ENCODE data around the gene NCAM1. TPM values are rescaled to one million over a fixed set of nuclear protein-coding genes. Genes with fewer than 3 reads are reported as not detected.

Gene NCAM1
- total and polyA plus RNA-seq, 9 of the 15 experiments (the other 6 are each of a cell fraction or from before 2014, with no cell fraction given) = 0.09 to 0.23 TPM; not detected in 7

DNA sequence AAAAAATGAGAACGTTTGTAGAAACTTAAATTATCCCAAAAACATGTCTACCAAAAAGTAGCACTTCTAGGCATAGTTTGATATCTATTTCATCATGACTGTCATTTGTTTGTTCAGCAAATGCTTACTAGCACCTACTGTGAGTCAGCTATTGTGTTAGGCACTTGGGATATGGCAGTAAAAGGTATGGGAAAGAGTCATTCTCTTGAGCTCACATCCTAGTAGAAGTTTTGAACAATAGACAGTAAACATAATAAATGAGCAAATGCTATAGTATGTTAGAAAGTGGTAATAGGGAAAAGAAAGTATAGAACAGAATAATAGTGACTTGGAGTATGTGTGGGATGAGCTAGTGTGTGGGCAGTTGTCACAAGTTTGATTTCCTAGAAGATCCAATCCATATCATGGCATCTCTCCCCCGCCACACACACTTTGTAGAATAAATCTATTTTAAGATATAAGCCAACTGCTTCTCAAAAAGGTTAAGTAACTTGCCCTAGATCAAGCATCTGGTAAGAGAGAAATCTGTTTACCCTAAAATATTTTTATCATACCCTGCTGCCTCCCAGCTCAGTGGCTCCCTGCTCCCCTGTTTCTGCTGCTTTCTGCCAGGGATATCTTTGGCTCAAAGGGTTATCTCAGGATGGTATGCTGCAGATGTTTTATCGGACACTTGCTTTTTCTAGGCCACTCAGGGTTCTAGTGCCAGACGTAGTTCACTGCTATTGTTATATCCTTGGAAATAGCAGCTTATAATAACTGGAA lies 129.7 kb downstream of the NCAM1 start:
- Histone ChIP-seq H3K27ac (ENCODE audit: extremely low read depth, low read depth, low read length) (no peak overlapping the region), H3K9me3 (replicated peaks; ENCODE audit: control insufficient read depth, insufficient read depth, low read depth, low read length) (no peaks in the 10 kb centered on the region), H4K20me1 (replicated peaks; ENCODE audit: control insufficient read depth, insufficient read depth, low read length) (no peaks in the 10 kb centered on the region), H2AFZ (ENCODE audit: low read depth, low read length) (no peak overlapping the region), H3K4me2 (ENCODE audit: insufficient read depth, low read length) (no peak overlapping the region), H3K79me2 (ENCODE audit: control insufficient read depth, insufficient read depth, low read length) (no peaks in the 10 kb centered on the region), H3K4me1 (replicated peaks in 1 of 2; ENCODE audit: control insufficient read depth in 2 of 2, insufficient read depth in 2 of 2, low read length in 2 of 2) (no peaks in the 10 kb centered on the region), H3K27me3 (ENCODE audit: control insufficient read depth in 2 of 2, insufficient read depth in 2 of 2, low read length in 2 of 2) (no peaks in the 10 kb centered on the region), H3K9ac (ENCODE audit: insufficient read depth in 1 of 2, low read depth in 2 of 2, low read length in 2 of 2) (no peak overlapping the region), H3K9me1 (ENCODE audit: control insufficient read depth, insufficient read depth, low read length) (no peaks in the 10 kb centered on the region), H3K36me3 (ENCODE audit: control insufficient read depth, insufficient read depth, low read length) (no peaks in the 10 kb centered on the region), H3K4me3 (no peak overlapping the region)
- FAIRE-seq (no peak), ATAC-seq (no peak), DNase-seq (ENCODE audit: extremely low read depth in 1 of 4, low spot score in 3 of 4) (no peak)
- ChIA-PET POLR2A (no interaction called here), CTCF (ENCODE audit: low intra/inter-chr PET ratio) (no interaction called here)
- intact Hi-C loops (cut with micrococcal nuclease) = no loop called here
- WGBS (ENCODE audit: insufficient coverage, low coverage, missing lambda C conversion rate) = 0% methylated on average over 4 of the region's 4 CpGs
- BruUV-seq (replicated peaks) = no TSS peak
- TF ChIP-seq NFRKB (IDR thresholded peaks at IDR 0.05; ENCODE audit: low read depth) (no peak), MTF1 (CRISPR knock-in tag; IDR thresholded peaks at IDR 0.05; ENCODE audit: borderline replicate concordance) (no peak), ZNF668 (CRISPR knock-in tag; IDR thresholded peaks at IDR 0.05) (no peak), SMAD1 (IDR thresholded peaks at IDR 0.05; ENCODE audit: low read depth, low read length, partially characterized antibody) (no peak), HSF4 (CRISPR knock-in tag; IDR thresholded peaks at IDR 0.05; ENCODE audit: borderline replicate concordance) (no peak), TAL1 (IDR thresholded peaks at IDR 0.05) (no peak), FIP1L1 (IDR thresholded peaks at IDR 0.05; ENCODE audit: low read depth, low read length, poor library complexity, severe bottlenecking) (no peak)
- TF ChIP-seq, protein P1, sequence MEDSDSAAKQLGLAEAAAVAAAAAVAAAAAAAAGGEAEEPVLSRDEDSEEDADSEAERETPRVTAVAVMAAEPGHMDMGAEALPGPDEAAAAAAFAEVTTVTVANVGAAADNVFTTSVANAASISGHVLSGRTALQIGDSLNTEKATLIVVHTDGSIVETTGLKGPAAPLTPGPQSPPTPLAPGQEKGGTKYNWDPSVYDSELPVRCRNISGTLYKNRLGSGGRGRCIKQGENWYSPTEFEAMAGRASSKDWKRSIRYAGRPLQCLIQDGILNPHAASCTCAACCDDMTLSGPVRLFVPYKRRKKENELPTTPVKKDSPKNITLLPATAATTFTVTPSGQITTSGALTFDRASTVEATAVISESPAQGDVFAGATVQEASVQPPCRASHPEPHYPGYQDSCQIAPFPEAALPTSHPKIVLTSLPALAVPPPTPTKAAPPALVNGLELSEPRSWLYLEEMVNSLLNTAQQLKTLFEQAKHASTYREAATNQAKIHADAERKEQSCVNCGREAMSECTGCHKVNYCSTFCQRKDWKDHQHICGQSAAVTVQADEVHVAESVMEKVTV (CRISPR knock-in tag; IDR thresholded peaks at IDR 0.05) = no peak
- in situ Hi-C loops (cut with MboI) = no loop called here

Data from K562 (cell line).